ENCODE measurements around the gene MTRF1. TPM values are rescaled to one million over a fixed set of nuclear protein-coding genes. Genes with fewer than 3 reads are reported as not detected.

MTRF1 gene
- total RNA-seq, 1 experiment from 2014 or later: 11.4 TPM

DNA sequence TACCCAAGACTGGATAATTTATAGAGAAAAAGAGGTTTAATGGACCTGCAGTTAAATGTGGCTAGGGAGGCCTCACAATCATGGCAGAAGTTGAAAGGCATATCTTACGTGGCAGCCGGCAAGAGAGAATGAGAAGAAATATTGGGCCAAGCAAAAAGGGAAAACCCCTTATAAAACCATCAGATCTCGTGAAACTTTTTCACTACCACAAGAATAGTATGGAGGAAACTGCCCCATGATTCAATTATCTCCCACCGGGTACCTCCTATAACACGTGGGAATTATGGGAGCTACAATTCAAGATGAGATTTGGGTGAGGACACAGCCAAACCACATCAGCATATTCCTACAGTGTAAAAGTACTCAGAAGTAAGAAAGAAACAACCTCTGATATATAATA lies 64.3 kb downstream of the MTRF1 start:
- Histone ChIP-seq H3K27ac (ENCODE audit: low read depth, low read length) (no peak overlapping the region), H3K79me2 (ENCODE audit: insufficient read depth, low read length) (no peaks in the 10 kb centered on the region), H3K9me3 (ENCODE audit: control insufficient read depth in 1 of 2, insufficient read depth in 1 of 2, low read depth in 1 of 2, low read length in 2 of 2) (no peaks in the 10 kb centered on the region), H2AFZ (ENCODE audit: low read depth, low read length, poor library complexity, severe bottlenecking) (no peak overlapping the region), H3K36me3 (ENCODE audit: control insufficient read depth in 1 of 2, insufficient read depth in 2 of 2, low read length in 2 of 2) (no peaks in the 10 kb centered on the region), H3K4me2 (ENCODE audit: low read length) (no peak overlapping the region), H3K4me3 (replicated peaks in 1 of 2; ENCODE audit: low read depth in 1 of 2, low read length in 2 of 2) (no peak overlapping the region), H3K9me2 (ENCODE audit: insufficient read depth) (no peaks in the 10 kb centered on the region), H3K4me1 (ENCODE audit: control insufficient read depth in 1 of 2, insufficient read depth in 2 of 2, low read length in 2 of 2) (peaks cover 0 to 5% of the 10 kb centered on the region in 2 experiments; a peak in 1 of 4 replicates), H3K9ac (ENCODE audit: low read length) (no peak overlapping the region), H4K20me1 (ENCODE audit: insufficient read depth) (no peaks in the 10 kb centered on the region), H3K27me3 (ENCODE audit: insufficient read depth, low read length) (no peaks in the 10 kb centered on the region)
- ChIA-PET RAD21 (ENCODE audit: low non-redundant PET in 1 of 2, low total read pairs in 2 of 2, uncharacterized antibody in 2 of 2, unreplicated experiment in 2 of 2) (no interaction called here), POLR2A (no interaction called here), CTCF (no interaction called here)
- TF ChIP-seq POLR2A (IDR thresholded peaks at IDR 0.05; ENCODE audit: borderline replicate concordance, extremely low read depth, insufficient read depth, insufficient read length): no peak
- TF ChIP-seq CTCF (IDR thresholded peaks at IDR 0.05 in 2 of 3, conservative IDR thresholded peaks at IDR 0.05 in 1 of 3; ENCODE audit: borderline replicate concordance in 1 of 3, insufficient read depth in 1 of 3, low read depth in 2 of 3, low read length in 2 of 3): no peak
- TF ChIP-seq, protein P1, sequence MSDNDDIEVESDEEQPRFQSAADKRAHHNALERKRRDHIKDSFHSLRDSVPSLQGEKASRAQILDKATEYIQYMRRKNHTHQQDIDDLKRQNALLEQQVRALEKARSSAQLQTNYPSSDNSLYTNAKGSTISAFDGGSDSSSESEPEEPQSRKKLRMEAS (IDR thresholded peaks at IDR 0.05): no peak
- no peak for TF ChIP-seq YY1 (IDR thresholded peaks at IDR 0.05; ENCODE audit: extremely low read depth, insufficient replicate concordance, low read depth, low read length)
- no peak for TF ChIP-seq ZNF274 (IDR thresholded peaks at IDR 0.05; ENCODE audit: low read depth, low read length)
- no peak for TF ChIP-seq EZH2 (IDR thresholded peaks at IDR 0.05)
- TF ChIP-seq RAD21 (IDR thresholded peaks at IDR 0.05; ENCODE audit: low read depth): no peak
- TF ChIP-seq SP1 (IDR thresholded peaks at IDR 0.05; ENCODE audit: low read depth): no peak
- TF ChIP-seq ELF1 (IDR thresholded peaks at IDR 0.05; ENCODE audit: borderline replicate concordance, low read depth): no peak
- TF ChIP-seq, protein P2, sequence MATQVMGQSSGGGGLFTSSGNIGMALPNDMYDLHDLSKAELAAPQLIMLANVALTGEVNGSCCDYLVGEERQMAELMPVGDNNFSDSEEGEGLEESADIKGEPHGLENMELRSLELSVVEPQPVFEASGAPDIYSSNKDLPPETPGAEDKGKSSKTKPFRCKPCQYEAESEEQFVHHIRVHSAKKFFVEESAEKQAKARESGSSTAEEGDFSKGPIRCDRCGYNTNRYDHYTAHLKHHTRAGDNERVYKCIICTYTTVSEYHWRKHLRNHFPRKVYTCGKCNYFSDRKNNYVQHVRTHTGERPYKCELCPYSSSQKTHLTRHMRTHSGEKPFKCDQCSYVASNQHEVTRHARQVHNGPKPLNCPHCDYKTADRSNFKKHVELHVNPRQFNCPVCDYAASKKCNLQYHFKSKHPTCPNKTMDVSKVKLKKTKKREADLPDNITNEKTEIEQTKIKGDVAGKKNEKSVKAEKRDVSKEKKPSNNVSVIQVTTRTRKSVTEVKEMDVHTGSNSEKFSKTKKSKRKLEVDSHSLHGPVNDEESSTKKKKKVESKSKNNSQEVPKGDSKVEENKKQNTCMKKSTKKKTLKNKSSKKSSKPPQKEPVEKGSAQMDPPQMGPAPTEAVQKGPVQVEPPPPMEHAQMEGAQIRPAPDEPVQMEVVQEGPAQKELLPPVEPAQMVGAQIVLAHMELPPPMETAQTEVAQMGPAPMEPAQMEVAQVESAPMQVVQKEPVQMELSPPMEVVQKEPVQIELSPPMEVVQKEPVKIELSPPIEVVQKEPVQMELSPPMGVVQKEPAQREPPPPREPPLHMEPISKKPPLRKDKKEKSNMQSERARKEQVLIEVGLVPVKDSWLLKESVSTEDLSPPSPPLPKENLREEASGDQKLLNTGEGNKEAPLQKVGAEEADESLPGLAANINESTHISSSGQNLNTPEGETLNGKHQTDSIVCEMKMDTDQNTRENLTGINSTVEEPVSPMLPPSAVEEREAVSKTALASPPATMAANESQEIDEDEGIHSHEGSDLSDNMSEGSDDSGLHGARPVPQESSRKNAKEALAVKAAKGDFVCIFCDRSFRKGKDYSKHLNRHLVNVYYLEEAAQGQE (IDR thresholded peaks at IDR 0.05; ENCODE audit: low read depth): no peak
- TF ChIP-seq CEBPB (IDR thresholded peaks at IDR 0.05; ENCODE audit: low read depth): no peak
- TF ChIP-seq JUND (IDR thresholded peaks at IDR 0.05): no peak
- no peak for TF ChIP-seq SRF (IDR thresholded peaks at IDR 0.05; ENCODE audit: low read depth)
- TF ChIP-seq ZFX (IDR thresholded peaks at IDR 0.05): no peak
- TF ChIP-seq SIN3A (IDR thresholded peaks at IDR 0.05; ENCODE audit: low read depth): no peak
- TF ChIP-seq CBX3 (IDR thresholded peaks at IDR 0.05; ENCODE audit: low read depth): no peak
- TF ChIP-seq TCF7L2 (IDR thresholded peaks at IDR 0.05; ENCODE audit: borderline replicate concordance, extremely low read depth, insufficient read depth, insufficient read length): no peak
- TF ChIP-seq EZH2phosphoT487 (IDR thresholded peaks at IDR 0.05; ENCODE audit: borderline replicate concordance): no peak
- no peak for TF ChIP-seq ZBTB33 (IDR thresholded peaks at IDR 0.05; ENCODE audit: extremely low read depth, insufficient replicate concordance, low read length)
- no TSS peak for BruUV-seq (replicated peaks)
- intact Hi-C loops (cut with micrococcal nuclease): no loop called here
- DNase-seq (ENCODE audit: low read depth, low spot score): no peak
- ATAC-seq: no peak
